ENCODE data around the gene ITGB2.
"Not testable (repeated sequence)": the region's sequence is repeated elsewhere in the genome, so short reads cannot be mapped to it uniquely, and the experiment has no call there.

ITGB2 gene

DNA sequence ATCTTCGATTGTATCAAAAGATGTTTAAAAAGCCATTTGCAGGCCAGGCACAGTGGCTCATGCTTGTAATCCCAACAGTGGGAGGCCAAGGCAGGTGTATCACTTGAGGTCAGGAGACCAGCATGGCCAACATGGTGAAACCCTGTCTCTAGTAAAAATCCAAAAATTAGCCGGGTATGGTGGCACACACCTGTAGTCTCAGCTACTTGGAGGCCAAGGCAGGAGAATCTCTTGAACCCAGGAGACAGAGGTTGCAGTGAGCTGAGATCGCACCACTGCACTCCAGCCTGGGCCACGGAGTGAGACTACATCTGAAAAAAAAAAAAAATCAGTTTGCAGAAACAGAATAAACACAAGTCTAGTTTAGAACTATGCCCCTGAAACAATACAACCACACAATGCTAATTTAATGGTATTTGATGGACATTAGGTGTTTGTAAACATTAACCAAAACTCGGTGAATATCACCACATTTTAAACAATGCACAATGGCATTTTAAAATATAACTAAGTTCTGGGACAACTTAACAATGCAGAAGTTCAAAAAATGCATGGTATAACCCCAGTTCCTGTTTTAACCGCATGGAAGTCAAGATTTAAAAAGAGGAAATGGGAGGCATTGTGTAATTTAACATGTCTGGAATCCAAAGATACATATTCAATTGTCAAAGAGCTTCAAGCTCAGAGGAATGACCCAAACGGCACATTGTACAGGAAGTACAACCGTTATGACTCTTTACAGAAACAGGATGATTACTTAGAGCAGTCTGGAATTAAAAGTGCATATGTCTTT lies 40.1 kb downstream of the ITGB2 start:
- DNase-seq, result no peak

DNA sequence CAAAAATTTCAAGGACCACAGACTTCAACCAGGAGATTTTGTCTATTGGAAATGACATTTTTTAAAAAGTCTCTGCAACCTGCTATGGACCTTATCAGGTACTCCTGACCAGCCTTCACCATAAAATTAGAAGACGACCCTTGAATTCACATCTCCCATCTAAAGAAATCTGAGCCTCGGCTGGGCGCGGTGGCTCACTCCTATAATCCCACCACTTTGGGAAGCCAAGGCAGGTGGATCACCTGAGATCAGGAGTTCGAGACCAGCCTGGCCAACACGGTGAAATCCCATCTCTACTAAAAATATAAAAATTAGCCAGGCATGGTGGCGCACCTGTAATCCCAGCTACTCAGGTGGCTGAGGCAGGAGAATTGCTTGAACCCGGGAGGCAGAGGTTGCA lies 41.5 kb downstream of the ITGB2 start:
- DNase-seq, result not testable (repeated sequence)

DNA sequence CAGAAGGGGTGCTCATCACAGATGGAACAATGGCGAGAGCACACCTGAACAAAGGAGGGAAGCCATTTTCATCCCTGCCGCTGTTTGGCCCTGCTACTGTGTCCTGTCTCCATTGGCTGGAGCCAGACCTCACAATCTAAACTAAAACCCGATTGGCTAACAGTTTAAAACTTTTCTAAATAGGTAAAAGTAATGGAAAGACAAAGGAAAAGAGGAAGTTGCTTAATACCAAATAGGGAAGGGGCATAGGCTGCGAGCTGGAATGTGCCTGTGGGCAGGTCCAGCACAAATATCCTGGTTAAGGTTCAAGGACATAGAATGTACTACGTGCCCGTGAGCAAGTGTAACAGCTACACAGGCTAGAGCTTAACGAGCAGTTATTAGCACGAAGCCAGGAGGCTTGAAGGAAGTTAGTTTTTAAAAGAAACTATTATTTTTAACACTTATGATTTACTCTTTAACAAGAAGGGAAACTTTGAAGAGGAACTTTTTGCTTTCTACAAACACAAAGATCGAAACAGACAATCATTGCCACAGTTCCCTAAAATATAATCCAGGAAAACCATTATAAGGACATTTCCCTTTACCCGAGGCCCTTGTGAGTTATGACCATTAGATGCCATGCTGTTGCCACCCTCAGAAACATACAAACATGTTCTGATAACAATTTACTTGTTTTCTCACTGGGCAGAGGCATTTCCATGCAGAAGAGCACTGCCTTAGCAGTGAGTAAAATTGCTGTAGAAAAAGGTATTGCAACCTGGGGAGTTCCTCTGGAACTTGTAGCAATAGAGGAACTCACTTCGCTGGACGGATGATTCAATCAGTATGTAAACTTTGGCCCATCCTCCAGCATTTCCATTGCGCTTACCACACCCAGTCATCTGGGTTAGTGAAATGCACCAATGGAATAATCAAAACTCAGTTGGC lies 42.4 kb downstream of the ITGB2 start:
- DNase-seq, result no peak

DNA sequence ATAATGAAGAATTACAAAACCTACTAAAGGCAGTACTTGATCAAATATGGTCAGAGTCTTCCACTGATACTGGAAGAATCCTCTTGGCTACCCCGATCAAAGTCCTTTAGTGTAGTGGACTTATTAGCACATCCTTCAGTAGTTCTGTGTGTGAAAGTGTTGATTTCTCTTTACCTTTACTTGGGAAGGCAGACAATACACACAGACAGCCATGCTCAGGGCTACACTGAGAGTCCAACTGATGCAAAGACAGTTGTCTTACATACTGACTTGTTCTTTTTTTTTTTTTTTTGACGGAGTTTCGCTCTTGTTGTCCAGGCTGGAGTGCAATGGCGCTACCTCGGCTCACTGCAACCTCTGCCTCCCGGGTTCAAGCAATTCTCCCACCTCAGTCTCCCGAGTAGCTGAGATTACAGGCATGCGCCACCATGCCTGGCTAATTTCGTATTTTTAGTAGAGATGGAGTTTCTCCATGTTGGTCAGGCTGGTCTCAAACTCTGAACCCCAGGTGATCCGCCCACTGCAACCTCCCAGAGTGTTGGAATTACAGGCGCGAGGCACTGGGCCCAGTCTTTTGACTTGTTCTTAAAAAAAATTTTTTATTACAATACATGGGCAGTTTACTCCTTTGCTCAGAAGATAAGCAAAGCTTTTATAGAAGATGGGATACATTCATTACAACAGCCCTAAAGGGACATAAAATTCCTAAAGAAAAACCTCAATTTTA lies 43.7 kb downstream of the ITGB2 start:
- no peak for DNase-seq

DNA sequence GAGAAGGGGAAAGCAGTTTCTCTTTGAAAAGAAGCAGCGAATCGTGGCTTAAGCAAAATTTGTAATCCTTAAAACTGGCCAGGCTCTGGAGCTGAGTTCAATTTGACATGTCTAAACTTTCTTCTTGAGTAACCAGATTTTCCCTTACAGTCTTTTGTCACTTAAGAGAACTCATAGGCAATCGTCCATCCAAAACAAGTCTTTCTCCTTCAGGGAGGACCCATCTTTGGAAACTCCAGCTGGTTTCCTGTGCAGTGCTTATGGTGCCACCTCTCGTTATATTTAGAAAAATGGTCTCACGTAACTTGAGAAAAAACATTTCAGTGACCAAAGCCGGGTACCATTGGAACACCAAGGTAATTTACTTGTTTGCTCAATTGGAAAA lies 45.4 kb downstream of the ITGB2 start:
- DNase-seq, result no peak

DNA sequence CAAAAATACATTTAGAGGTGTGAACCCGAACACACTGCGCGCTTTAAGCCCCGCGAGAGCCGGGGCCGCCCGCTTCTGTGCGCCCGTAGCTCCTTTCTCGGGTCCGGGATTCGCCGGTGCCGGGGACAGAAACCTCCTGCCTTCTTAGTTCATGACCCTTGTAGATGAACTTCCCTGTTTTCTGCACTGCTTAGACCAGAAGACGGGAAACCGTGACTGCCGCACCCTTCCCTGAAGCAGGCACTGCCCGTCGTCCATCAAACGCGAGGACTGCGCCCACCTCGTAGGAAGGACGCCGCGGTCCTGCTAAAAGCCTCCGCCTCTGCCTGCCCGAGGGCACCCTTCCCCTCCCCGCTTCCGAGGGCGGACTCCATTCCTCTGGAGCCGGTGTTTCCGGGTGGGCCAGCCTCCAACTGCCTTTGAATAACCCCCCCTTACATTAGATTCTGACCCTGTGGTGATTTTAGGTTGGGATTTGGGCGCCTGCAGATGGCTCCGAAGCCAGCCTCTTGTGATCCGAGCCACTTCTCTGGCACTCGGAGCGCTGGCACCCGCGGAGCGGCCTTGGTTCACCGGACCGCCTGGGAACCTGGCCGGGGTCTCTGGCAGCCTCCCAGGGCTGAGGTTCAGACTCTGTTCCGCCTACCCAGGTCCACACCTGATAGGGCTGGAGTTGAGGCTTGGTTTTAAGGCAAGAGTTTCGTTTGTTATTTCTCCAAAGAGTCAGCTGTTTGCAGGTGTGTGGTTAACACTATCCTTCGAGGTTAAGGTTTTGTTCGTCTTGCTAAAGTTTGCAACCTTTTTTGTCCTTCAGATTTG lies 46.0 kb downstream of the ITGB2 start:
- peak in 1 of 2 experiments; percentile 19 for DNase-seq

DNA sequence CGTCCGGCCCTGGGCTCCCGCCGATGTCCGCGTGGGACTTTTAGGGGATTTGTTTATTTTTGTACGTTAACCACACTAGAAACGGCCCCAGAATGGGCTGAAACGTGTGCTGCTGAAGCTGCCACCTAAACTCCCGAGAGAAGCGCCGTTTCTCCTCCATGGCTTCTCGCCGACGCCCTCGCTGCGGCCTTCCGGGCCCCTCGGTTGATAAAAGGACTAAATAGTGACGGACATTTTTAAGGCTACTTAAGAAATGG lies 46.5 kb downstream of the ITGB2 start:
- DNase-seq, result no peak

DNA sequence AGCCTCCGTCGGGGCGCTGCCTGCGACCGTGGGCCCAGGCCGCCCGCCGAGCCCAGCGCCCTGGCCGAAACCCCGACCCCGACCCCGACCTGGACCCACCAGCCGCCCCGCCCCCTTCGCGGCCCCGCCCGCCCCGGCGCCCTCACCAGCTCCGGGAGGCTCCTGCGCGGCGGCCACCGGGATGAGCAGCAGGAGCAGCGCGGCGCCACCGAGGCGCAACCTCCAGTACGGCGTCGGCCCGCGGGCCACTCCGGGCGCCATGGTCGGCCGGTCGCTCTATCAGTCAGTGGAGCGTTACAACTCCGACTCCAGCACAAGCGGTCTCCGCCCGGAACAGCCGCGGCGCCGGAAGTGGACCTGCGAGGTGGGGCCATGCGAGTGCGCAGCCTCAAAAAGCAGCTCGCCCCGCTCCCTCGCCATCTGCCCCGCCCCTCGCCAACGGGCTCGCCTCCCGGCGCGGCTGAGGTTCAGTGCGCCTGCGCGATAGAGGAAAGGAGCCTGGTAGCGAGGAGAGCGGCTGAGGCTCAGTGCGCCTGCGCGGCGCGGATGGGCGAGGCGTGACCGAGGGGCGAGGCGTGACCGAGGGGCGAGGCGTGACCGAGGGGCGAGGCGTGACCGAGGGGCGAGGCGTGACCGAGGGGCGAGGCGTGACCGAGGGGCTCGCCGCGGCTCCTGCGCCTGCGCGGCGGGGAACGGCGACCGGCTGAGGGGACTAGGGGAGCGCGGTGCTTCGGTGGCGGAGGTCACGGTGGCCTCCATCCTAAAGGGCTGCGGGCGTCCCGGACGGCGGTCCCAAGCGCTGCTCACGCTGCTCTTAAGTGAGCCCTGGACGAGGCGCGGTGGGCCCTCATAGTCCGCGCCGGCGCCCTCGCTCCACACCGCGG lies 47.1 kb downstream of the ITGB2 start, which contains the start of gene PTTG1IP:
Gene PTTG1IP (minus strand): TSS at position 335 of the 884 bp plus-strand sequence. CDS start 74 bp downstream, at position 261.
- peak; percentile 99 for DNase-seq

DNA sequence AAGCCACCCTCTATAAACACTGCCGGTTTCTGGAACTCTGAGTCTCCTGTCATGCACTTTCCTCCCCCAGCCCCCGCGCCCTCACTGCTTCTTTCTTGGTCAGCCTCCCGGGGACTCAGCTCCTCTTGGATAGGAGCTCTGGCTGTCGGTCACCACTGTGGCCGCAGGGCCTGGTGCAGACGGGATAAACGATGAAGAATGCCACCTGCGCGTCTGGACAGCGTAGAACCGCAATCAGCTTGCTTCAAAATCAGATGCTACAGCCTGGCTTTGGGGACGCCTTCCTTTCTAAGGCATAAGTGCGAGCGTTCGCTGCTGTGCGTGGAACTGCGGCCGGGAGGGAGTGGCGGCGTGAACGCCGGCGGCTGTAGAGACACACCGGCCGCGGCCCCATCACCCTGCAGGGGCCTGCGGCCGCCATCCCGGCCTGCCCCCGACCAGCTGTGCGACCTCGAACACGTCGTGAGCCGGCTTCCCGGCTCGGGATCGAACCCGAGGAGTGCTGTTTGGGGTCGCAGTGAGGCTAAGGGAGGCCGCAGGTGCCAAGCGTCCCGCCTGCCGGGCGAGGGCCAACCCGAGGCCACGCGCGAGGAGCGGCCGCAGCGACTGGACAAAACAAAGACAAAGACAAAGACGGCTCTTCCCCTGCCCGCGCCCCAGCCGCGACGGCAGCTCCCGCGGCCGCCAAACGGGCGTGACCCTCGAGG lies 47.9 kb downstream of the ITGB2 start:
- no peak for DNase-seq

DNA sequence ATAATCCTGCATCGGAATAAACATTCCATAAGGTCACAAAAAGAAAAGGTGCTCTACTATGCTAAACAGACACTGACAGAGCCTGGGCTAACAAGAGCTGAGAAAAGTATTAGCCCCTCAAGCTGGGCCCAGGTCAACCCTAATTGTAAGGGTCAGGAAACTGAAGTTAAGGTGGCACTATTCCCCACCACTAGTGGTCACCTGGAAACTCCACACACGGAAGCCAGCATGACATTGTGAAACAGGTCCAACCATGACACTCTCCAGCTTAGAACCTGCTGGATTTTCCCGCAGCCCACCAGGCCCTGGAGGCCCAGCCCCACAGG lies 48.4 kb downstream of the ITGB2 start:
- no peak for DNase-seq

DNA sequence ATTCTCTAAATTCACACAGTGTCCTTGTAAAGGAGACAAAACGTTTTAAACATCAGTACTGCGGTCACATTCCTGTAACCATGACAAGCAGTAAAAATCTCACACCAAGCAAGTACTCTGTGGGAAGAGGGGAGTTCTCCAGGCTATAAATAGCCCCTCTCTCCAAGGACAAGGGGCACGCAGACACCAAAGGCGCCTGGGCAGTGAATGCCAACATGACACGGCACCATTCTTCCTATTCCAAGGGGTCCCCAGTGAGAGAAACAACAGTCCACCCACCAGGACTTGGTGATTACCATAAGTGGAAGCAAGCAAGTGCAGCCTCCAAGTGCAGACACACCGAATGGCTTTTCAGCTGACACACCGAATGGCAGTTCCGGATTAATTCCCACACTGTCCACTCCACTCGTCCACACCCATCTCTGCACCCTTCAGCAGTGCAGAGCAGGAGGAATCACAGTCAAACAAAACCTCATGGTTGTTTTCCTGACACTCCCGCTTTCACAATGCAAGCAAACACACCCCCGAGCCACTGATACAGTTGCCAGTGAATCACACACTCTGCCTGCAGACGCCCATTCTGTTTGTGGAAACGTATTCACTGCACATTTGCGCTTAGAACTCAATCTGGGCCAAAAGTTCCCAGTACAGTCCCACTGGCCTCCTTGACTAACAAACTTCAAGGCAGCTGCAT lies 49.0 kb downstream of the ITGB2 start:
- peak in 1 of 2 experiments; percentile 21 for DNase-seq

DNA sequence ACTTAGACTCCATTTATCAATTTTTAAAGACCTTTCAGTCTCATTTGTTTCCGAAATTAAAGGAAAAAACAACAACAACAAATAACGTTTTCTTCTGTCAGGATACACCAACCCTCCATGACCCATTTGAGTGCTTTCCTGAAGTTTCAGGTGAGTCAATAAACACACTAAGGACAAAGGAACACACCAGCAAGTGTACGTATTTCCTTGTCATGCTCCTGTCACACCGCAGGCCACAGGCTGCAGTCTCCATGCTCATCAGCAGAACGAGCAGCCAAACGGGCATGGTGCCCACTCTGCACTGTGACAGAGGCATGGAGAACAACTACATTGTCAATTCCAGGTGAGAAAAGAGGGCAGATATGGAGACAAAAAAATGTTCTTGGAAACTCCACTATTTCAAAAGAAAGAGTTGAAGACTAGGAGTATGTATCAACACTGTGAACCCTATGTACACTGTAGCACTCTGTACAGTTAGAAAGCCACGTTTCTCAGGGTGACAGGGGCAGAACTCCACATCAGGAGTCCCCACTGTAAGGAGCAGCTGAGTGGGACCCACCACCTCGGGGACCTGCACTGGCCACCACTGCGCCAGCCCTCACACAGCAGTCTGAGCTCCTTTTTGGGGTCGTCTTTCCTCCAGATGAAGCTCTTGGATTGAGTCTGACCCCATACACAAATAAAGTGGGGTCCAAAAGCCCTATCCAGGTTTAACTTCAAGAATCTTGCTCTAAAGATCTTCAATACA lies 49.8 kb downstream of the ITGB2 start:
- DNase-seq, result no peak

DNA sequence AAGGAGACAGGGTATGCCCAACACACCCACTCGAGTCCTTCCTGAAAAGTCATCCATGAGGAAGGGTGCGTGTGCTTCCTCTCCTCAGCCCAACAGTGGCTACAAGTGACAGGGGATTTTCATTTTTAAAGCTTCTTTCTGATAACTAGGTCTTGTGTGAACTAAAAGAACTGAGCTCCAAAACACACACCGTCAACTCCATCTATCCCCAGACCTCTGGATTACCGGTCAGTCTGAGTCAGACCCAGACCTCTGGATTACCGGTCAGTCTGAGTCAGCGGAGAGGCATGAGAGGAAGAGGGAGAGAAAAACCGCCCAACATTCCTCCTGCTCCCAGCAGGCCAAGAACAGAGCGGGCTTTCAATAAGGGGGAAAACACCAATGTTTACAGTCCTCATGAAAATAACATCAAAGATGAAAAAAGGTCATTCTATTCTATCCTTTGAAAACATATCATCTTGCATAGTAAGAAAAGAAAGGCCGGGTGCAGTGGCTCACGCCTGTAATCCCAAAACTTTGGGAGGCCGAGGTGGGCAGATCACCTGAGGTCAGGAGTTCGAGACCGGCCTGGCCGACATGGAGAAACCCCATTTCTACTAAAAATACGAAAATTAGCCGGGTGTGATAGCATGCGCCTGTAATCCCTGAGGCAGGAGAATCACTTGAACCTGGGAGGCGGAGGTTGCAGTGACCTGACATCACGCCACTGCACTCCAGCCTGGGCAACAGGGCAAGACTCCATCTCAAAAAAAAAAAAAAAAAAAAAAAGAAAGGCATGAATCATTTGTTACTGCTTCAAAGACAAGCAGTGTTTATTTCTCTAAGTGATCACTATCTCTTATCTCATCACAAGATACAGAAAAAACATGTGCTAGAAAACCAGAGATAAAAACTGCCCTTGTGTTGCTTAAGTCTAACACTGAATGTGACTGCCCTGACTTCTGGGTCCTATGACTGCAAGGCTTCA lies 50.6 kb downstream of the ITGB2 start:
- no peak for DNase-seq

DNA sequence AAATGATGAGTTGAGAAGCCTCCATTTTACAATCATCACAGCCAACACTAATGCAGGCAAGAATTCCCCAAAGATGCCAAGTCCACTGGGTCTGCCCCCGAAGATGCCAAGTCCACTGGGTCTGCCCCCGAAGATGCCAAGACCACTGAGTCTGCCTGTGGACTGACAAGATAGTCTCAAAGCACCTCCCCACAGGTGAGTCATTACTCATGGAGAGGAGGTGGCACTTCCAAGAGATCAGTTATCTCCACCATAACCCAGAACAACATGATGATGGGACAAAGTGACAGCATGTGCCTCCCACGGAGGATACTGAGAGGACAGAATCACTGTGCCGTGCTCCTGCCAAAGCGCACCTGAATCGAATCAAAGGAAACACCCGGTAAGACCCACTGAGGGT lies 52.0 kb downstream of the ITGB2 start:
- DNase-seq, result no peak

DNA sequence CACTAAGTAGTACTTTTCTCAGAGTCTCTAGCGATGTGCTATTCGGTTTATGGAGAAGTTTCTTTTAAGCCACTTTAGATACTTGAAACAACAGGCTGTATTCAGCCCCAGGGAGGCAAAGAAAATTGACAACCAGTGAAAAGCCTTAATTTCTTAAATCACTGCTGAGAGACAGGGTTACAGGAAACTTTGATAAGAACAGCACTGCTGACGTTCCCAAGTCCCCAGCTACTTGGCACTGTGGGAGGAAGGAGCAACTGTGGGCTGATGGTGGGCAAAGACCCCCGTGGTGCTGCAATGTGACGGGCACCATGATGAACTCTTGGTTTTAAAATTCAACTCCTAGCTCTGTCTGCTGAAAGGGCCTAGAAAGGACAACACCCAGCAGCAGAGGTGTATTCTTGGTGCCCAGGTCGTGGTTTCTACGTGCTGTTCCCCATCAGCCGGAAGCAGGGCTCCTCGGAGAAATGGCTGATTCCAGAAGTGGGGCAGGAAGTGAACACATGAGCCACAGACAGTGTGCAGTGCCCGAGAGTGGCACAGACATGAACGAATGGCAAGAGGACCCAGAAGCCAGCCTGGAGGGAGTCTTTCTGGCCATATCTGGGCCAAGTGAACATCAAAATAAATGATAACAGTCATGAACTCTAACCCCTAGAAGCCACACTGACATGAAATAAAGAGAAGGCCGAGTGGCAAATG lies 52.5 kb downstream of the ITGB2 start:
- DNase-seq, result peak in 1 of 2 experiments; percentile 31

DNA sequence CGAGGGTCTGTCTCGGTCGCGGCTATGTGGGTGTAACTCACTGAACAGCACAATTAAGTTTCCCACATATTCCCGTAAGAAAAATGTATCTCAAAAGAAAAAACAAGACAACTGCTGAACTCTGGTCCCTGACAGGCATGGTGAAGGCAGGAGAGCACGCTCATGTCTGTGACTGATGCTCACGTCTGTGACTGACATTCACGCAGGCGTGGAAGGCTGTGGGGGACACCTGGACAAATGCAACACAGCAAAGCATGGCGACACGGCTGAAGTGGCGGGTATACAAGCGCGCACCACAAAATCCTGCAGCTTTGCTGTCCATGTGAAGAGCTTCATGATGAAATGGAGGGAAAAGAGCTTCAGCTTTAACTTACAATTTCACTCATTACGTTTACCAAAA lies 53.2 kb downstream of the ITGB2 start:
- no peak for DNase-seq

DNA sequence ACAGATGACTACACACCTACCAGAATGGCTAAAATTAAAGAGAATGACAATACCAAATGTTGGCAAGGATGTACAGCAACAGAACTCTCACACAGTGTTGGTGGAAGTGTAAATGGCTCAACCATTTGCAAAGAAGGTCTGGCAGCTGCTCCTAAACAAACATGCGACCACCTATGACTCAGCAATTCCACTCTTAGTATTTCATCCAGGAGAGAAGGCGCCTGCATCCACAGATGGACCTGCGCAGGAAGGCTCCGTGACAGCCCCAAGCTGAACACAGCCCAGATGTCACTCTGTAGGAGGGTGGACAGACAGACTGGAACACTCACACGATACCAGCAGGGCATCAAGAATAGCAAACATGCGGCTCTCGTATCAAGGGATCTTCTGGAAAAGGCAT lies 53.9 kb downstream of the ITGB2 start:
- DNase-seq, result no peak
